Measurements from ENCODE around the gene CLCN4.

Gene CLCN4

DNA sequence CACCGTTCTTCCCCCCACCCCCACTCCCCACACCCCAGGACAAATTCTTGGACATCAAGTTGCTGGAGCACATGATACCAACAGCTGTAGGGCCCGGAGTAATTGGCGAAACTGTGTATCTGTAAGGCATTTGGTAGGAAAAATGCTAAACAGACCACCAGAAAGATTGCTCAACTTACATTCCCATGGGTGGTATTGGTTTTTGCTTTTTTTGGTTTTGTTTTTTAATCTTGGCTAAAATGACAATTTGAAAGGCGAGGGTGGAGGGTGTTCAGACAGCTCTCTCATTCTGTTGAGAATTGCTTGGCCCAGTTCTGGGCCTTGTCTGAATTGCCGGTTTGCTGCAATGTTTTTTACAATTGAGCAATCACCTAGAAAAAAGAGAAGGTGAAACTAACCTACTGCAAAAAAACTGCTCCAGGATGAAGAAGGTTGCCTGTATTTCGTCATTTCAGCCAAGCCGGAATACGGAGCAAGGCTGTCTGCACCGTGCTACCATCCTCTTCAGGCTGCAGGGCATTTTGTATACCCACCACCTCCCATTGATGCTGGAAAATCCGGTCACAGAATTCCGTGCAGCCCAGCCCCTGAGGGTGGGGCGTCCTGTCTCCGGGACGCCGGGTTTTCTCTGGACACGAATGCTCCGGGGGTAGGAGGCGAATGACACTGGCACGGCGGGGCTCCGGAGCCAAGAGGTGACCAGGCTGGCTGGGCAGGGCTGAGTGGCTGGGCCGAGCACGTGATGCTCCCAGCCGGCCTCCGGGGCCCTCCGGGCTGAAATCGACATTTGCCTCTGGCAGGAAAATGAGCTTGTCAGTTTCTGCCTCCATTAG lies at the start of gene CLCN4:
CLCN4 (plus strand) TSS at position 777 of the 833 bp plus-strand sequence. CDS start 28,058 bp downstream, outside the sequence.
- DNase-seq (ENCODE audit: low read depth, low spot score): no peak

DNA sequence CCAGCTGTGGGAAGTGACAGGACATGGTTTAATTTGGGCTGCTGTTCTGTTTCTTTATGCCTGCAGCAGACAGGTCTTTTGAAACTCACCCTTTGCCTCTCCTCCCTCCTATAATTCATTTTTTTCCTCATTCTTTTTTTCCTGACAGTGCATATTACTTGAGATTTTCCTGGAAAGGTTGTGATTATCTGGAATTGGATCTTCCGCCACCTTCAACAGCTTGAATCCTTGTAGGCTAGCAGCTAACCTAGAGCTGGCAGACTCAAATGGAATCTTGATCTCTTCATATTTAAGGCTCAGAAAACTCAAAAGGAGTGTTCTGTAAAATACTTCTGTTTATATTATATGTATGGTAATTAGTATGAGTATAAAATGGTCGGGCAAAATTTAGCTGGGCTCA lies 49.3 kb upstream of the CLCN4 start:
- no peak for DNase-seq (ENCODE audit: low read depth, low spot score)

DNA sequence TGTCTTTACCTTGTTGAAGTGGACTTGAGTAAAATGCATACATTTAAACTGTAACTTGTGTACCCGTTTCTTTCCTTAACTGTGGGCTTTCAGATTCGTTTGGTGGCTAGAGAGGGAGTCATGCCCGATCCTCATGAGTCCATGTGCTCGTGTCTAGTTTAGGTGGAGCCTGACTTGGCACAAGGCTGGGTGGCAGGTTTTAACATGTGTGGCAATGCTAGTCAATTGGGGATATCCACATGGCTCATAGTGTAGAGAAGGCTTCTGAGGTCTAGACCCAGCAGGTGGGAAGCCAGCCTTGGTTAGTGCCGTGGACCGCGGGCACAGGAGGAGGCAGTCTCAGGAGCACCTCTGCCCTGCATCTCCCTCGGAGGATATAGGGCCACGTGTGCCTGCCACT lies 48.5 kb upstream of the CLCN4 start:
- DNase-seq (ENCODE audit: low read depth, low spot score): no peak

DNA sequence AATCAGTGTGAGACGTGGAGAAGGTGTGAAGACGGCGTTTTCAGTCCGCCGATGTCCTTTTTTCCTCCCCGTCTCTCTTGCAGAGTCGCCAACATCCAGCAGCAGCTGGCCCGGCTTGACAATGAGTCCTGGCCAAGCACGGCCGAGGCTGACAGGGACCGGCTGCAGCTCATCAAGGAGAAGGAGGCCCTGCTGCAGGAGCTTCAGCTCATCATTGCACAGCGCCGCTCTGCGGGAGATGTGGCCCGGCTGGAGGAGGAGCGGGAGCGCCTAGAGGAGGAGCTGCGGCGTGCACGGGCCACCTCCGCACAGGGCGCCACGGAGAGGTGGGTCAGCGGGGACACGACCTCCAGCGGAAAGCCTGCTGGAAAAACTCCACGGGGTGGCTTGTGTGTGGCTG lies 47.1 kb upstream of the CLCN4 start:
- DNase-seq (ENCODE audit: low read depth, low spot score): no peak

DNA sequence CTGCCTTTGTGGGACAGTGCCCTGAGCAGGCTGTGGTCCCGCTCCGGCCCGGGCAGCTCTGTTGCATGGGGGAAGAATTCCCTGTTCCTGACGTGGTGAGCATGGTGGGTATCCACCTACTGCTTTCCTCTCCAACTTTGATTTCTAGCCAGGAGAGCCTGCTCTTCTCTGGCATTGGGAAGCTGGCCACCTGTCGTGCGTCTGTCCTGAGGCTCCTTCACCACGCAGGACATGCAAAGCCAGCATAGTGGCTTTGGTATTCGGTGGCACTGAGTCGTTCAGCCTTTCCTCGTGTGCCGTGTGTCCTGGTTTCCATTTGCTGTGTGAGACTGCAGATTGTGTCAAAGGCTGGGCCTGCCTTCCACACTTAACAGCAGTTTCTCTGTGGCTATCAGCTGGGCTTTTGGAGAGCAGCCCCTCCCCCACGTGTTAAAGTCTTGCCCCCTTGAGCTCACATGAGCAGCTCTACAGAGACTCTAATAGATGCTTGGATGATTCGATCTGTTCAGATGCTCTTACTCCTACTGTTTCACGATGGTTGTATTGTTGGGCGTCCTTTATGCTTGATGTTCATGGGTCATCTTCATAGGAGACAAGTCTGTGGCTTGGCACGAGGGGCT lies 46.3 kb upstream of the CLCN4 start:
- no peak for DNase-seq (ENCODE audit: low read depth, low spot score)

DNA sequence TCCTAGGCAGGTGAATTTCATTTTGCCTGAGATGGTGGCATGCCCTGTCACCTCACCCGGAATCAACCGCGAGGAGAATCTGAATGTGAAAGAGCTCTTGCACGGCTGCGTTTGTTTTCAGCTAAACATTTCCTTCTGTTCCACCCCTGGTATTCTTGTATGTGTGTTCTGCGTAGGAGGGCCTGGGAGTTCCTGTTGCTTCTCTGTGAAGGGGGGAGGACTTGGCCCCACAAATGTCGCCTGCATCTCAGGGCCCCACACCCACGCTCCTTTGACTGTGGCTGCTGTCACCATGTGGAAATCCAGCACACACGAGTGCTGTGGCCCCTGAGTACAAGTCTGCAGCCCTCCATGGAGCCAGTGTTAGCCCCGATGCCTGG lies 45.8 kb upstream of the CLCN4 start:
- DNase-seq (ENCODE audit: low read depth, low spot score): no peak

DNA sequence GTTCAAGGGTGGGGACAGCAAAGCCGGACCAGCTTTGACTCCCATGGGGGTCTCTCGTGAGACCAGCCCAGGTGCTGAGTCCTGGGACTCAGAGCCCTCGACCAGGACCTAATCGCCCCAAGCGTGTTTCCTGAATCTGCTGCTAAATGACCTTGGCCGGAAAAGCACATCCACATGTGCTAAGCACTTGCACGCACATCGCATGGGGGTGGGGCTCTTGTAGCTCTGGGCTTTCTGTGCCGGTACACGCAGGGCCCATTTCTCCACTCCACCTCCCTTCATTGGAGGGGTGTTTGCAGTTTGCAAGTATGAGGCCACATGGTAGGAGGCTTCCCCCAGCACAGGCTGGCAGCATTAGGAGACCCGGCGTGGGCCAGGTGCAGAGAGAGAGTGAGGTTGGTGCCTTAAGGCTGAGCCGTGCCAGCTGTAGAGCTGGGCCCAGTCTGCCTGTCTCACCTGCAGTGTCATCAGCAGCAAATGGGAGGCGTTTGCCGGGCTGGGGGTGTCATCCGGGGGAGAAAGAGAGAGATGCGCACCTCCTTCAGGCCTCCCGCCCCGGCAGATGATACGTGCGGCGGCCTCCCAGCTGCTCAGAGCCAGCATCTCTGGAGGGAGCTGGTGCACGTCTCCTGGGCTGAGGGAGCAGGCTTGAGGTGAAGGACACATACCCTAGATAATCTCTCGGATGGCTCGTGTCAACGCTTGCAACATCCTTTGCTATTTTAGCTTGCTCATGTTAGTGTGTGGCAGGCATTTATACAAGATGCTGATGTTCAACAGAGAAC lies 45.2 kb upstream of the CLCN4 start:
- DNase-seq (ENCODE audit: low read depth, low spot score): no peak

DNA sequence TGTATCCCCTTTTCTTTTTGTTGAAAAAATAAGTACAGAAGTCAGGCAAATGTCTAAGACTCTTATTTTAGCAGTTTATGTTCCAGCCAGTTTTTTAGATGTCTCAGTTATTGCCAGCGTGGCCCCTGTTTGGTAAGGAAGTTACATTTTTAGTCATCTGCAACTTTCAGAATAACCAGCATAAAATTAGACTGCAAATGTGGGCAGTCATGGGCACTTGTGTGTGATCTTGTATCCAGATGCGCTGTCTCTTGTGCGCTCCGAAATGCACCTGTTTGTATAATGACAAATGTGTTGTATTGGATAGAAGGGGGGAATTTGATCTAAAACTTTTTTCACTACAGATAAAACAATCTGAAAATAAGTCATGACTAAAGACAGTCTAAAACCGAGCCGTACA lies 44.3 kb upstream of the CLCN4 start:
- DNase-seq (ENCODE audit: low read depth, low spot score): no peak

DNA sequence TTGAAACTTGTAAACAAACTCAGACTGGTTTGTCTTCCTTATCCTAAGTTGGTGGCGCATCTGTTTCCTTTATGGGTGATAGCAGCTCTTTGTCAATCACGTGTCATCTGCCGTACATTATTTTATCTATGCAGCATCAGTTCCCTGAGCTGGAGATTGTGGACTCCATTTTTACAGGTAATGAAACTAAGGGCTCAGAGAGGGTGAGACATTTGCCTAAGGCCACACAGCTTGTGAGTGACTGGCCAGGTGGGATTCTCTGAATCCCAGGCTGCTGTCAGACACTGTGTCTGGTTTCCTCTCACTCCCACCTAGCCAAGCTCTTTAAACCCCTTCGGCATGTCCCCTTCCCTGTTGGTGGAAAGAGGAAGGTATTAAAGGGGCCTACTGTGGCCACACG lies 41.7 kb upstream of the CLCN4 start:
- DNase-seq (ENCODE audit: low read depth, low spot score): no peak

DNA sequence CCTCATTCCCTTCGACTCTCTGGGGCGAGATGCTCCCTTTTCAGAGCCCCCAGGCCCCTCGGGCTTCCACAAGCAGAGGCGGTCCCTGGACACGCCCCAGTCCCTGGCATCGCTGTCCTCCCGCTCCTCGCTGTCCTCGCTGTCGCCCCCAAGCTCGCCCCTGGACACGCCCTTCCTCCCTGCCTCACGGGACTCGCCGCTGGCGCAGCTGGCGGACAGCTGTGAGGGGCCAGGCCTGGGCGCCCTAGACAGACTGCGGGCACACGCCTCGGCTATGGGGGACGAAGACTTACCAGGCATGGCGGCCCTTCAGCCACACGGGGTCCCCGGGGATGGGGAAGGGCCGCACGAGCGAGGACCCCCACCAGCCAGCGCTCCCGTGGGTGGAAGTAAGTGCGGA lies 39.5 kb upstream of the CLCN4 start:
- DNase-seq (ENCODE audit: low read depth, low spot score): no peak

DNA sequence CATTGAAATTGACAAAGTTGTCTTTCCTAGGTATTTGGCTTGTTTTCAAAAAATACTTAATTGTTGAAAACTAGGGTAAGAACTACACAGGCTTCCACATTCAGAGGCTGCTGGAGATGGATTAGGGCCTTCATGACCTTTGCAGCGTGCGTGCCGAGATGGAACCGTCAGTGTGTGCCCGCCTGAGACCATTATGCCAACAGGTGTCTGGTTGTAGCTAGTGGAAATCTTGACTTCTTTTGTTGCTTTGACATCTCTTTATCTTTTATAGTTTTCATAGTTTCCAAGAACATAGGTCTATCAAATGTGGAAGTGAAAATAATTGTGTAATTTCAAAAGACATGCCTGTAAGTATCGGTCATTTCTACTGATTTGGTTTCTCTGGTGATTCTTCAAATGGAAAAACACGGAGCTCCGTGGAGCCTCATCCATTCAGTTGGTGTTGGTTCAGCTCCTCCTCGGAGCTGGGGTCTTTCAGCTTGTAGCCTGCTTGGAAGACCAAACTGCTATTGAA lies 38.9 kb upstream of the CLCN4 start:
- no peak for DNase-seq (ENCODE audit: low read depth, low spot score)

DNA sequence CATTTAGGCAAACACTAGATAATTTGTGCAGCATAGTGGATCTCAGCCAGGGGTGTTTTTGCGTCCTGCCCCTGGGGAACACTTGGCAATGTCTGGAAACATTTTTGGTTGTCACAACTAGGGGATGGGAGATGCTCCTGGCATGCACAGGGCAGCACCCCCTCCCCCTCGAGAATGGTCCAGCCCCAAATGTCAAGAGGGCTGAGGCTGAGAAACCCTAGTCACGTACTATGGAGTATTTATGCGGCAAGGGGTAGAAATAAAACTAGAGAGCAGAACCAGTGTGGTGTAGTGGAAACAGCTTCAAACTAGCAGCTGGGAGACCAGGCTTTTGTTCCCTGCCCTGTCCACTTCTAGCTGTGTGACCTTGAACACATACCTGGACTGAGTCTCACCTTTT lies 38.2 kb upstream of the CLCN4 start:
- no peak for DNase-seq (ENCODE audit: low read depth, low spot score)

DNA sequence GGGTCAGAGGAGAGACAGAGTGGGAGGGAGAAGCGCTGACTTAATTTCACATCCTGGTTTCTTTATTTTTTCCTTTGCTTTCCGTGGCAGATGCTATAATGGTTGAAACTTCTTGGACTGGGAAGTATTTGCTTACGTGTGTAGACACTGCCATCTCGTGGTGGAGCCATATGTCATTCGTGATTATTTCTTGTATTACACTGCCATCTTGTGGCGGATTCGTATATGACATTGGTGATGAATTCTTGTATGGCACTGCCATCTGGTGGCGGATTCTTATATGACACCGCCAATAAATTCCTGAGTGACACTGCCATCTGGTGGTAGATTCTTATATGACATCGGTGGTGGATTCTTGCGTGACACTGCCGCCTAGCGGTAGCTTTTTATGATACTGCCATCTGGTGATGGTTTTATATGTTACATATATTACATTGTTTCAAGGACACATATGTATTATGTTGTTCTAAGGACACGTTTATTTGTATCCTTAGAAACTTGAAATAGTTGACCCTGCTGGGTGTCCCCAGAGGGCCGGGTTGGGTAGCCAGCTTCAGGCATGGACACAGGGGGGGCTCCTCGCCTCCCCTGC lies 37.3 kb upstream of the CLCN4 start:
- peak; percentile 5 for DNase-seq (ENCODE audit: low read depth, low spot score)

DNA sequence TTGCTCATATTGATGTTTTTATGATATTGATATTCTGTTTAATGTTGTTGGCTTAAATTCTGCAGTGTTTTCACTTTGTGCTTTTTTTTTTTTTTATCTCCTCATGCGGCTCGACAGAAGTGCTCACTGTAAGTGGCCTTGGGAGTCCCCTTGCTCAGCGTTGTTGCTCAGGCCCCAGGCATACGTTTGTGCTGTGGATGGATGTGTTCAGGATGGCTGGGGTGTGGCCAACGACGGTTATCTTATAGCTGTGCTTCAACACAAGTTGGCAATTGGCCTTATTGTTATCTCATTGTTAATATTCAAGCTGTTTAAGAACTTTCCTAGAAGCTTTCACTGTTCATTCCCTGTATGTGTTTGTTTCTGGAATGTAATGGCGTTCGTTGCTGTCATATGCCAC lies 36.4 kb upstream of the CLCN4 start:
- no peak for DNase-seq (ENCODE audit: low read depth, low spot score)

DNA sequence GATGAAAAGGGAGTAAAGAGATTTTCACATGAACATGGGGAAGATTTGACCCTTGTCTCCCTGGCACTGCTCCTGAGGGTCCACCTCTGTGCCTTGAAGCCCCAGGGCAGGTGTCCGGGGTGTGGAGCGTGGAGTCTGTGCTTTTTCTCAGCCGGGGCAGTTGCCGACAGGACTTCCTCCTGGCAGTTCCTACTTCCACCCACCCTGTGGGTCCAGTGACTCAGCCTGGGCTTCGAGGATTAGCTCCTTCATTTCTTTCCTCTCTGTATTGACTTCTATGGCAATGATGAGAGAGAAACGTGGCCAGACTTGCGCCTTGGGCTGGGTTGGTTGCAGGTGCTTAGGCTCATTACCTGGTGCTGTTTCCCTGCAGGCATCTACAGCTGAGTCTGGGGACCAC lies 35.9 kb upstream of the CLCN4 start:
- DNase-seq (ENCODE audit: low read depth, low spot score): no peak

DNA sequence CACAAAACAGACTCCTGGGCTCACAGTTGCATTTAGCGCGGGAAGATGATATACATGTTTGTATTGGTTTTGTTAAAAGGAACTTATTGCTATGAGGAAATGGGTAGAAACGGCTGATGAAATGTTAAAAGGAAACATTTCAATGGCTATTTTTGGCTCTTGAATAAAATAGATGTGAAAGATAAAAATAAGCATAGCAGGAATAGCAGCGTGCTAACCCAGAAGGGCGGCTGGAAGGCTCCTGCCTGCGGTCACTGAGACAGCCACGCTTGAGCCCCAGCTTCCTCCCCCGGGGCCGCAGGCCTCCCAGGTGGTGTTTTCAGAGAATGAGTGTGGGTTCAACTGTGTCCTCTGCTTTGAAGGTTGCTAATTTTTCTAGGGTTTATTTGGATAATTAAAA lies 35.0 kb upstream of the CLCN4 start:
- DNase-seq (ENCODE audit: low read depth, low spot score): no peak

DNA sequence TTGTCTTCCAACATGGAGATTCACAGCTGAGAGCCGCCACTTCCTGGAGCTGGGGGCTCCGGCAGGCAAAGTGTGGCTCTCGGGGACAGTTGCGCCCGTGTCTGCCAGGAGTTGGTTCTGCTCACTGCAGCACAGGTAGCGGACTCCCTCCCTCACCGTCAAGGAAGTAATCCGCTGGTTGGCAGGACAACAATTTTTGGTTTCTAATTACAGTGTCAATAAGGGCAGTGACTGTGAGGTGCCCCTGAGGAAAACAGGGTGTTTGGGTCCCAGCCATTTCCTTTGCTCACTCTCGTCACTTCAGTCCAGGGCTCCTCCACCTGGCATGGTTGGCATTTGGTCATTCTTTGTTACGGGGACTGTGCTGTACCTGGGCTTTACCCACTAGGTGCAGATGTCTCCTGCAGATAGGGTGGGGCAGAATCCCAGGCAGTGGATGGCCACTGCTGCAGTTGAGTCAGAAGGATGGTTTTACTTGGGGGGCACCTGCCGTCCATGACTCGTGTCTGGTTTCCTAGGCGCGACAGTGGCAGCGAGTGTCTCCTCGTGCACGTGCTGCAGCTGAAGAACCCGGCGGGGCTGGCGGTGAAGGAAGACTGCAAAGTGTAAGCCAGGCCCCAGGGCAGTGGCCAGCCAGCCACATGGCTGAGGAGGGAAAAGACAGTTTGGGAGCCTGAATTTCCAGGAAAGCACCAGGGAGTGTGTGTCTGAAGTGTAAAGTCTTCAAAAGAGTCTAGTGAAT lies 32.1 kb upstream of the CLCN4 start:
- no peak for DNase-seq (ENCODE audit: low read depth, low spot score)

DNA sequence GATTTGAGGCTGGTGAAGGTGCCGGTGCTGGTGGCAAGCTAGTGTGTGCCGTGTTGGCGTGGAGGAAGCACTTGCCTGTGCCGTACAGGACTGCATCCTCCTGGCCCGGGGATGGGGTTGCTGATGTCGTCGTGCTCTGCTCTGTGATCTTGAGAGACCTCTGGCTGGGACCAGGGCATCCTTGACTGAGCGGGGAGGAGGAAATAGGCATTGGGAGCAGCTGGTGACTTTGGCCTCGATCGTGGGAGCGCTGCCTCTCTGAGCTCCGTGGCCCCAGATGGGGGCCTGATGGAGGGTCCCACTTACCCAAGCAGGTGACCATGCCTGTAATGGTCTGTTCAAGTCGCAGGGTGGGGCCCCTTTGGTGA lies 31.5 kb upstream of the CLCN4 start:
- DNase-seq (ENCODE audit: low read depth, low spot score): no peak

DNA sequence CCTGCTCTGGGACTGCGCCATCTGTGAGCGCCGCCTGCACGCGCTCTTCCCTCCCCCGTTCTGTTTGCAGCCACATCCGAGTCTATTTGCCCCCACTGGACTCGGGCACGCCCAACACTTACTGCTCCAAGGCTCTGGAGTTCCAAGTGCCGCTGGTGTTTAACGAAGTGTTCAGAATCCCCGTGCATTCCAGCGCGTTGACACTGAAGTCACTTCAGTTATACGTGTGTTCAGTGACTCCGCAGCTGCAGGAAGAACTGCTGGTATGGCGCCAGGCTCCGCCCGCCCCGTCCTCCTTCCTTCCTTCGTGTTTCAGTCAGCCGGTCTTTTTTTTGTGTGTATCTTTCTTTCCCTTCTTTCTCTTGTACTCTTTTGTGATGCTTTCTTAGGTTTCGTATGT lies 30.7 kb upstream of the CLCN4 start:
- DNase-seq (ENCODE audit: low read depth, low spot score): no peak

DNA sequence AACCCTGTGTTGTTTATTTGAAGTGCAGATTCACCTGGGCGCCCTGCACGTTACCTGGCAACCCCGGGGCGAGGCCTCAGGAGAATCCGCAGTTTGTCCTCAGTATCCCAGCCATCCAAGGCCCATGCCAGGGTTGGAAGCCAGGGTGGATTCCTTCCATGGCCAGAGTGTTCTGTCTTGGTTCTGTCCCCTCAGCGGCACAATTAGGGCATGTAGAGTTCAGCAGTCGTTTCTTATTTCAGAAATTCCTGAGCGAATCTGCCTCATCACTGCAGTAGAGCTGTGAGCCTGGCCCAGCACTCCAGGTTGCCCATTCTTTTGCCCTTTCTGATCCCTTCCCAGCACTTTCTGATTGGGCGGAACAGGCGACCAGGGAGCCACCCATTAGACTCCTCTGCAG lies 29.9 kb upstream of the CLCN4 start:
- no peak for DNase-seq (ENCODE audit: low read depth, low spot score)

DNA sequence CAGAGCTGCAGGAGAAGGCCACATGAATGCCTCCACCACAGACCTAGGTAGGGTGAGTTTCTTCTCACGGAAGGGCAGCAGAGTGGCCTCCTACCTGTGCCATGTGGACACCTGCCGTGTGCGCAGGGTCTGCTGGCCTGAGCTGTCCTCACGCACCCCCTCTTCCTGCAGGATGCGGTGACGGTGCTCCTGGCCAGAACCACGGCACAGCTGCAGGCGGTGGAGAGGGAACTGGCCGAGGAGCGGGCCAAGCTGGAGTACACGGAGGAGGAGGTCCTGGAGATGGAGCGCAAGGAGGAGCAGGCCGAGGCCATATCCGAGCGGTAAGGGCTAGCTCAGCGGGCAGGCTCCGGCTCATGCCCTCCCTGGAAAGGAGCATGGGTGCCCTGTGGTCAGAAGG lies 28.4 kb upstream of the CLCN4 start:
- no peak for DNase-seq (ENCODE audit: low read depth, low spot score)
